Posterior vena cava (tissue), 2 donors: Measurements from ENCODE around the gene DDAH2. TPM values are rescaled to one million over a fixed set of nuclear protein-coding genes. Genes with fewer than 3 reads are reported as not detected.

Source experiments
- DNase-seq: peaks from one replicate; pipeline ENCODE4 v3.0.0-alpha.2; 2020; ENCODE audit warnings: low spot score
- intact Hi-C, 2 donors: fragments of 100-400 bp; cut with DNase I; formaldehyde crosslinking; loops; one replicate each; pipeline versions ENCODE4 v1.14.1 to v1.14.2; 2022 to 2023
- long read RNA-seq, 2 donors: library from polyadenylated mRNA; unstranded; transcript quantifications; one replicate each; pipeline ENCODE4 v2.0.0, GENCODE V29; 2020 to 2021
- total RNA-seq, 2 donors: library from RNA; stranded (reverse); fragmentation: NEBNext Ultra II Directional; extraction: Animal tissue kit (Norgen Biotek cat#: 25700); gene quantifications; one replicate each; pipeline ENCODE4 v1.2.1, GENCODE V29; 2021
- donor health status: DM: yes; HTN: yes; CAD: no.
- donor health status: DM: yes; HTN: yes; CAD: no.

DDAH2 gene
- total RNA-seq, result 10 to 100 TPM; 88.3 to 97.4 TPM
- long read RNA-seq, donor 1, transcript DDAH2-213 (7 exons, 1,688 nt), result major isoform, 52 of 80 reads
- long read RNA-seq, donor 1, transcript DDAH2-212 (6 exons, 1,688 nt), result minor isoform, 19 of 80 reads
- long read RNA-seq, donor 1, partial matches to known transcripts, result 3 of 80 reads
- long read RNA-seq, donor 1, other reads (novel, unspliced or antisense), result 3 of 80 reads
- long read RNA-seq, donor 2, transcript DDAH2-212 (6 exons, 1,688 nt), result minor isoform, 107 of 566 reads
- long read RNA-seq, donor 2, transcript DDAH2-213 (7 exons, 1,688 nt), result major isoform, 403 of 566 reads
- long read RNA-seq, donor 2, transcript DDAH2-211 (7 exons, 1,330 nt), result minor isoform, 16 of 566 reads
- long read RNA-seq, donor 2, partial matches to known transcripts, result 3 of 566 reads
- long read RNA-seq, donor 2, other reads (novel, unspliced or antisense), result 33 of 566 reads

GRCh38 chr6:31728767-31729514, at the start of gene DDAH2:
Gene DDAH2, minus strand, starts transcription at chr6:31729299. Its CDS starts 138 bp downstream, at chr6:31729161.
- DNase-seq, result peak; percentile 85
- intact Hi-C loops, result loop anchor here in 1 of 2 donors (10.0 kb wide), 2 partner anchors 66 to 724 kb away; partner anchors contain the start of gene VARS1

GRCh38 chr6:31778193-31778592, 49.1 kb upstream of the DDAH2 start:
- intact Hi-C loops, result loop anchor here in 1 of 2 donors (10.0 kb wide), 1 partner anchor 1007 kb away; no protein-coding TSS in a partner anchor
- DNase-seq, result no peak

- DNase-seq, result no peak
- intact Hi-C loops, result loop anchor here in 1 of 2 donors (10.0 kb wide), 1 partner anchor 1007 kb away; no protein-coding TSS in a partner anchor
These were observed 48.6 kb upstream of the DDAH2 start for GRCh38 chr6:31777667-31778050.

GRCh38 chr6:31776989-31777666, 48.0 kb upstream of the DDAH2 start, which contains the start of gene VWA7:
Gene VWA7, minus strand, starts transcription at chr6:31777328. Its CDS starts 549 bp downstream, at chr6:31776779.
- peak; percentile 90 for DNase-seq
- intact Hi-C loops, result loop anchor here in 1 of 2 donors (10.0 kb wide), 1 partner anchor 1008 kb away; no protein-coding TSS in a partner anchor

GRCh38 chr6:31776485-31776988, 47.4 kb upstream of the DDAH2 start:
- no peak for DNase-seq
- intact Hi-C loops, result loop anchor here in 1 of 2 donors (10.0 kb wide), 1 partner anchor 1008 kb away; no protein-coding TSS in a partner anchor

- intact Hi-C loops, result loop anchor here in 1 of 2 donors (10.0 kb wide), 1 partner anchor 1009 kb away; no protein-coding TSS in a partner anchor
- DNase-seq, result no peak
These were observed 46.8 kb upstream of the DDAH2 start for GRCh38 chr6:31775633-31776484.

- DNase-seq, result no peak
- intact Hi-C loops, result loop anchor here in 1 of 2 donors (10.0 kb wide), 1 partner anchor 1010 kb away; no protein-coding TSS in a partner anchor
These were observed 46.1 kb upstream of the DDAH2 start for GRCh38 chr6:31775184-31775583.

GRCh38 chr6:31771992-31772358, 42.9 kb upstream of the DDAH2 start:
- no peak for DNase-seq
- intact Hi-C loops, result loop anchor here in 1 of 2 donors (10.0 kb wide), 1 partner anchor 1013 kb away; no protein-coding TSS in a partner anchor

- DNase-seq, result no peak
- intact Hi-C loops, result loop anchor here in 1 of 2 donors (10.0 kb wide), 1 partner anchor 1014 kb away; no protein-coding TSS in a partner anchor
These were observed 41.8 kb upstream of the DDAH2 start for GRCh38 chr6:31770860-31771259.

- DNase-seq, result peak; percentile 91
- intact Hi-C loops, result loop anchor here (5.0 to 10.0 kb wide), 2 partner anchors 62 to 1015 kb away; no protein-coding TSS in a partner anchor
These were observed 40.7 kb upstream of the DDAH2 start for GRCh38 chr6:31769684-31770371.

GRCh38 chr6:31768363-31769257, 39.5 kb upstream of the DDAH2 start:
- no peak for DNase-seq
- intact Hi-C loops, result loop anchor here in 1 of 2 donors (5.0 kb wide), 1 partner anchor 64 kb away; no protein-coding TSS in a partner anchor

GRCh38 chr6:31767096-31767645, 38.1 kb upstream of the DDAH2 start:
- DNase-seq, result no peak
- intact Hi-C loops, result loop anchor here in 1 of 2 donors (5.0 kb wide), 1 partner anchor 65 kb away; no protein-coding TSS in a partner anchor

- no peak for DNase-seq
- intact Hi-C loops, result loop anchor here (1.0 to 5.0 kb wide), 2 partner anchors 48 to 66 kb away; no protein-coding TSS in a partner anchor
These were observed 37.1 kb upstream of the DDAH2 start for GRCh38 chr6:31765910-31766794.

GRCh38 chr6:31765559-31765909, 36.4 kb upstream of the DDAH2 start:
- intact Hi-C loops, result loop anchor here in 1 of 2 donors (5.0 kb wide), 1 partner anchor 67 kb away; no protein-coding TSS in a partner anchor
- DNase-seq, result no peak

- intact Hi-C loops, result no loop called here
- no peak for DNase-seq
These were observed 35.1 kb upstream of the DDAH2 start for GRCh38 chr6:31764198-31764597.
